ENCODE results near the gene LAMA5.

DNA sequence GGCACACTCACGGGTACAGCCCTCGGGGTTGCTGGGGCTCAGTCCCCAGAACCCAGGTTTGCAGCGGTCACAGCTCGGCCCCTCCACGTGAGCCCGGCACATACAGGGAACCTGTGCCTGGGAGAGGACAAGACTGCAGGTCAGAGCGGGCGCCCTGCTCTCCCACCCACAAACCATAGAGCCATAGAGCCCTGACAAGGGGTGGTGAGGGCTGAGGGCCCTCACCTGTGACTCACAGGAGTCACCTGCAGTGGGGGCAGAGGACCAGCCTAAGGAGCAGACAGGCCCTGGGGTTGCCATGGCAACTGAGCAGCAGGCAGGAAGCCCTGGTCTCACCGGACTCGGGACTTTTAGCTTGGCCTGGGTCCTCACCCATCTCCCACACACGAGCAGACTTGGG, 30.8 kb downstream of the LAMA5 start:
- no peak for TF ChIP-seq POLR2AphosphoS5 (IDR thresholded peaks at IDR 0.05)
- TF ChIP-seq, protein P1, sequence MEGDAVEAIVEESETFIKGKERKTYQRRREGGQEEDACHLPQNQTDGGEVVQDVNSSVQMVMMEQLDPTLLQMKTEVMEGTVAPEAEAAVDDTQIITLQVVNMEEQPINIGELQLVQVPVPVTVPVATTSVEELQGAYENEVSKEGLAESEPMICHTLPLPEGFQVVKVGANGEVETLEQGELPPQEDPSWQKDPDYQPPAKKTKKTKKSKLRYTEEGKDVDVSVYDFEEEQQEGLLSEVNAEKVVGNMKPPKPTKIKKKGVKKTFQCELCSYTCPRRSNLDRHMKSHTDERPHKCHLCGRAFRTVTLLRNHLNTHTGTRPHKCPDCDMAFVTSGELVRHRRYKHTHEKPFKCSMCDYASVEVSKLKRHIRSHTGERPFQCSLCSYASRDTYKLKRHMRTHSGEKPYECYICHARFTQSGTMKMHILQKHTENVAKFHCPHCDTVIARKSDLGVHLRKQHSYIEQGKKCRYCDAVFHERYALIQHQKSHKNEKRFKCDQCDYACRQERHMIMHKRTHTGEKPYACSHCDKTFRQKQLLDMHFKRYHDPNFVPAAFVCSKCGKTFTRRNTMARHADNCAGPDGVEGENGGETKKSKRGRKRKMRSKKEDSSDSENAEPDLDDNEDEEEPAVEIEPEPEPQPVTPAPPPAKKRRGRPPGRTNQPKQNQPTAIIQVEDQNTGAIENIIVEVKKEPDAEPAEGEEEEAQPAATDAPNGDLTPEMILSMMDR (IDR thresholded peaks at IDR 0.05) = no peak
- TF ChIP-seq POLR2A (IDR thresholded peaks at IDR 0.05) = no peak
- no peak for TF ChIP-seq EP300 (IDR thresholded peaks at IDR 0.05)

Measured in stomach (tissue), 4 donors.